ENCODE data around the gene LMBR1.

DNA sequence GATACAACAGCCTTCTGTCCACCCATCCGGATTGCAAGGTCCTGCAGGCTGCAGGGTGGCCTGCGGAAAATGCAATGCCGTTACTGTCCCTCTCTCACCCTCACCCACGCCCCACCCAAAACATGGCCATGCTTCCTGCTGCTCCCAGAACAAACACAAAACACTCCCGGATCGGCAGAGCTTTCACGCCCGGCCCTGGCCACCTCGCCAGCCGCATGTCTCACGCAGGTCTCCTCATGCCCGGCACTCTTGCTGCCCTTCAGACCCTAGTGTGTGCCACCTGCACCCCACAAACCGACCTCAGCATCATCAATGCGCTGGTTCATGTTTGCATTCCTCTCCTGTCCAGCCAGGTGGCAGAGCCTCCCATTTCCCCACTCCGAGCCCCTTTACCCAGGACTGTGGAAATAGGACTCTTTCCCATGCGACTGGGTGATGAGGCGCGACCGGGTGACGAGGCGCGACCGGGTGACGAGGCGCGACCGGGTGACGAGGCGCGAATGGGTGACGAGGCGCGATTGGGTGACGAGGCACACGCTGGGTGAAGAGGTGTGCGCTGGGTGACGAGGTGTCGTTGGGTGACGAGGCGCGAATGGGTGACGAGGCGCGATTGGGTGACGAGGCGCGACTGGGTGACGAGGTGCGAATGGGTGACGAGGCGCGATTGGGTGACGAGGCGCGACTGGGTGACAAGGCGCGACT is 47.6 kb upstream of the LMBR1 start:
- no peak for TF ChIP-seq POLR2A (IDR thresholded peaks at IDR 0.05; ENCODE audit: low read depth, low read length)
- TF ChIP-seq RCOR1 (IDR thresholded peaks at IDR 0.05; ENCODE audit: insufficient replicate concordance, low read length) = no peak
- TF ChIP-seq, protein P1, sequence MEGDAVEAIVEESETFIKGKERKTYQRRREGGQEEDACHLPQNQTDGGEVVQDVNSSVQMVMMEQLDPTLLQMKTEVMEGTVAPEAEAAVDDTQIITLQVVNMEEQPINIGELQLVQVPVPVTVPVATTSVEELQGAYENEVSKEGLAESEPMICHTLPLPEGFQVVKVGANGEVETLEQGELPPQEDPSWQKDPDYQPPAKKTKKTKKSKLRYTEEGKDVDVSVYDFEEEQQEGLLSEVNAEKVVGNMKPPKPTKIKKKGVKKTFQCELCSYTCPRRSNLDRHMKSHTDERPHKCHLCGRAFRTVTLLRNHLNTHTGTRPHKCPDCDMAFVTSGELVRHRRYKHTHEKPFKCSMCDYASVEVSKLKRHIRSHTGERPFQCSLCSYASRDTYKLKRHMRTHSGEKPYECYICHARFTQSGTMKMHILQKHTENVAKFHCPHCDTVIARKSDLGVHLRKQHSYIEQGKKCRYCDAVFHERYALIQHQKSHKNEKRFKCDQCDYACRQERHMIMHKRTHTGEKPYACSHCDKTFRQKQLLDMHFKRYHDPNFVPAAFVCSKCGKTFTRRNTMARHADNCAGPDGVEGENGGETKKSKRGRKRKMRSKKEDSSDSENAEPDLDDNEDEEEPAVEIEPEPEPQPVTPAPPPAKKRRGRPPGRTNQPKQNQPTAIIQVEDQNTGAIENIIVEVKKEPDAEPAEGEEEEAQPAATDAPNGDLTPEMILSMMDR (conservative IDR thresholded peaks at IDR 0.05; ENCODE audit: low read depth, low read length) = no peak
- no peak for TF ChIP-seq CHD1 (IDR thresholded peaks at IDR 0.05; ENCODE audit: low read depth, low read length)
- no peak for TF ChIP-seq FOS (IDR thresholded peaks at IDR 0.05; ENCODE audit: low read depth, low read length)

Measured in IMR-90 (cell line).